HEK293 (cell line): Measurements from ENCODE around the gene FKBP5.

Source experiments
- BCL11A ChIP-seq: fragments of 450-650 bp; formaldehyde crosslinking; IDR thresholded peaks from 2 replicates; pipeline ENCODE4 v1.5.1; 2016; ENCODE audit warnings: low read depth, missing biosample characterization, missing genetic modification characterization
- FEZF1 ChIP-seq: fragments of 450-650 bp; formaldehyde crosslinking; IDR thresholded peaks from 2 replicates; pipeline ENCODE4 v1.5.1; 2016; ENCODE audit warnings: missing biosample characterization, missing genetic modification characterization
- GLIS1 ChIP-seq: fragments of 450-650 bp; formaldehyde crosslinking; IDR thresholded peaks from 2 replicates; pipeline ENCODE4 v1.5.1; 2016; ENCODE audit warnings: missing biosample characterization, missing genetic modification characterization
- GLIS2 ChIP-seq: fragments of 450-650 bp; formaldehyde crosslinking; IDR thresholded peaks from 2 replicates; pipeline ENCODE4 v1.5.1; 2016; ENCODE audit warnings: missing biosample characterization, missing genetic modification characterization
- MEIS1 ChIP-seq: sonication (generic); formaldehyde crosslinking; IDR thresholded peaks from 2 replicates; pipeline ENCODE4 v1.8.1; 2022; ENCODE audit warnings: missing genetic modification reagents, mild to moderate bottlenecking, borderline replicate concordance
- MZF1 ChIP-seq: fragments of 450-650 bp; formaldehyde crosslinking; IDR thresholded peaks from 2 replicates; pipeline ENCODE4 v1.5.1; 2017; ENCODE audit warnings: missing biosample characterization, missing genetic modification characterization, borderline replicate concordance
- OSR2 ChIP-seq: fragments of 450-650 bp; formaldehyde crosslinking; IDR thresholded peaks from 2 replicates; pipeline ENCODE4 v1.5.1; 2016; ENCODE audit warnings: missing biosample characterization, missing genetic modification characterization
- PRDM4 ChIP-seq: fragments of 450-650 bp; formaldehyde crosslinking; IDR thresholded peaks from 2 replicates; pipeline ENCODE4 v1.5.1; 2017; ENCODE audit warnings: missing biosample characterization, missing genetic modification characterization
- SCRT2 ChIP-seq: fragments of 450-650 bp; formaldehyde crosslinking; IDR thresholded peaks from 2 replicates; pipeline ENCODE4 v1.5.1; 2016; ENCODE audit warnings: missing biosample characterization, missing genetic modification characterization
- ZBTB17 ChIP-seq: fragments of 450-650 bp; formaldehyde crosslinking; IDR thresholded peaks from 2 replicates; pipeline ENCODE4 v1.5.1; 2016; ENCODE audit warnings: missing biosample characterization, missing genetic modification characterization
- ZBTB48 ChIP-seq: fragments of 450-650 bp; formaldehyde crosslinking; IDR thresholded peaks from 2 replicates; pipeline ENCODE4 v1.5.1; 2016; ENCODE audit warnings: missing biosample characterization, missing genetic modification characterization
- ZBTB6 ChIP-seq: fragments of 450-650 bp; formaldehyde crosslinking; IDR thresholded peaks from 2 replicates; pipeline ENCODE4 v1.5.1; 2017; ENCODE audit warnings: missing biosample characterization, missing genetic modification characterization
- ZNF18 ChIP-seq: fragments of 450-650 bp; formaldehyde crosslinking; IDR thresholded peaks from 2 replicates; pipeline ENCODE4 v1.5.1; 2016; ENCODE audit warnings: missing biosample characterization, missing genetic modification characterization
- ZNF214 ChIP-seq: fragments of 450-650 bp; formaldehyde crosslinking; IDR thresholded peaks from 2 replicates; pipeline ENCODE4 v1.5.1; 2017; ENCODE audit warnings: missing biosample characterization, mild to moderate bottlenecking, missing genetic modification characterization, borderline replicate concordance
- ZNF266 ChIP-seq: fragments of 450-650 bp; formaldehyde crosslinking; IDR thresholded peaks from 2 replicates; pipeline ENCODE4 v1.5.1; 2016; ENCODE audit warnings: missing biosample characterization, missing genetic modification characterization, low read depth
- ZNF292 ChIP-seq: fragments of 450-650 bp; formaldehyde crosslinking; IDR thresholded peaks from 2 replicates; pipeline ENCODE4 v1.5.1; 2016; ENCODE audit warnings: low read depth, missing biosample characterization, missing genetic modification characterization, borderline replicate concordance
- ZNF350 ChIP-seq: fragments of 450-650 bp; formaldehyde crosslinking; IDR thresholded peaks from 2 replicates; pipeline ENCODE4 v1.5.0; 2017; ENCODE audit warnings: missing biosample characterization, mild to moderate bottlenecking, missing genetic modification characterization
- ZNF391 ChIP-seq: fragments of 450-650 bp; formaldehyde crosslinking; IDR thresholded peaks from 2 replicates; pipeline ENCODE4 v1.5.1; 2016; ENCODE audit warnings: low read depth, missing biosample characterization, missing genetic modification characterization, borderline replicate concordance
- ZNF394 ChIP-seq: fragments of 450-650 bp; formaldehyde crosslinking; IDR thresholded peaks from 2 replicates; pipeline ENCODE4 v1.5.1; 2016; ENCODE audit warnings: missing biosample characterization, missing genetic modification characterization, mild to moderate bottlenecking, moderate library complexity, borderline replicate concordance
- ZNF792 ChIP-seq: fragments of 450-650 bp; formaldehyde crosslinking; IDR thresholded peaks from 2 replicates; pipeline ENCODE4 v1.5.1; 2016; ENCODE audit warnings: missing biosample characterization, missing genetic modification characterization
- ZNF837 ChIP-seq: fragments of 450-650 bp; formaldehyde crosslinking; IDR thresholded peaks from 2 replicates; pipeline ENCODE4 v1.5.1; 2016; ENCODE audit warnings: missing biosample characterization, missing genetic modification characterization
- ZSCAN23 ChIP-seq: fragments of 450-650 bp; formaldehyde crosslinking; IDR thresholded peaks from 2 replicates; pipeline ENCODE4 v1.5.1; 2016; ENCODE audit warnings: missing biosample characterization, missing genetic modification characterization
- TF ChIP-seq, protein P1 (sequence below): fragments of 450-650 bp; formaldehyde crosslinking; IDR thresholded peaks from 2 replicates; pipeline ENCODE4 v1.5.1; 2016; ENCODE audit warnings: missing biosample characterization, missing genetic modification characterization
- TF ChIP-seq, protein P2 (sequence below): fragments of 450-650 bp; formaldehyde crosslinking; conservative IDR thresholded peaks from 2 replicates; pipeline ENCODE4 v1.5.1; 2016; ENCODE audit warnings: low read depth, missing biosample characterization, missing genetic modification characterization

FKBP5 gene

GRCh38 chr6:35601331-35602132 is 87.2 kb downstream of the FKBP5 start (continued):
- TF ChIP-seq ZNF266 (tag by site-specific recombination) (no peak), ZBTB48 (tag by site-specific recombination) (no peak), MZF1 (tag by site-specific recombination) (peak; percentile 96), ZNF18 (tag by site-specific recombination) (peak; percentile 38; the same call in 1 of the 2 replicates), ZBTB17 (peak; percentile 94), GLIS1 (tag by site-specific recombination) (peak; percentile 32; the same call in 1 of the 2 replicates), OSR2 (tag by site-specific recombination) (0 out of 2 replicates have a peak, but pooled peaks have one; percentile 37), SCRT2 (tag by site-specific recombination) (peak; percentile 70), ZNF394 (0 out of 2 replicates have a peak, but pooled peaks have one; percentile 33), FEZF1 (tag by site-specific recombination) (peak; percentile 96), ZNF214 (no peak), ZNF837 (tag by site-specific recombination) (no peak), ZNF292 (tag by site-specific recombination) (no peak), ZNF792 (tag by site-specific recombination) (no peak), PRDM4 (peak; percentile 39; the same call in 1 of the 2 replicates), ZNF391 (tag by site-specific recombination) (no peak; the same call in 1 of the 2 replicates), ZBTB6 (tag by site-specific recombination) (peak; percentile 16; the same call in 1 of the 2 replicates), GLIS2 (tag by site-specific recombination) (0 out of 2 replicates have a peak, but pooled peaks have one; percentile 21), ZSCAN23 (tag by site-specific recombination) (no peak), MEIS1 (CRISPR knock-in tag) (peak; percentile 50; the same call in 1 of the 2 replicates), BCL11A (tag by site-specific recombination) (0 out of 2 replicates have a peak, but pooled peaks have one; percentile 18), ZNF350 (tag by site-specific recombination) (no peak)
- TF ChIP-seq, protein P1, sequence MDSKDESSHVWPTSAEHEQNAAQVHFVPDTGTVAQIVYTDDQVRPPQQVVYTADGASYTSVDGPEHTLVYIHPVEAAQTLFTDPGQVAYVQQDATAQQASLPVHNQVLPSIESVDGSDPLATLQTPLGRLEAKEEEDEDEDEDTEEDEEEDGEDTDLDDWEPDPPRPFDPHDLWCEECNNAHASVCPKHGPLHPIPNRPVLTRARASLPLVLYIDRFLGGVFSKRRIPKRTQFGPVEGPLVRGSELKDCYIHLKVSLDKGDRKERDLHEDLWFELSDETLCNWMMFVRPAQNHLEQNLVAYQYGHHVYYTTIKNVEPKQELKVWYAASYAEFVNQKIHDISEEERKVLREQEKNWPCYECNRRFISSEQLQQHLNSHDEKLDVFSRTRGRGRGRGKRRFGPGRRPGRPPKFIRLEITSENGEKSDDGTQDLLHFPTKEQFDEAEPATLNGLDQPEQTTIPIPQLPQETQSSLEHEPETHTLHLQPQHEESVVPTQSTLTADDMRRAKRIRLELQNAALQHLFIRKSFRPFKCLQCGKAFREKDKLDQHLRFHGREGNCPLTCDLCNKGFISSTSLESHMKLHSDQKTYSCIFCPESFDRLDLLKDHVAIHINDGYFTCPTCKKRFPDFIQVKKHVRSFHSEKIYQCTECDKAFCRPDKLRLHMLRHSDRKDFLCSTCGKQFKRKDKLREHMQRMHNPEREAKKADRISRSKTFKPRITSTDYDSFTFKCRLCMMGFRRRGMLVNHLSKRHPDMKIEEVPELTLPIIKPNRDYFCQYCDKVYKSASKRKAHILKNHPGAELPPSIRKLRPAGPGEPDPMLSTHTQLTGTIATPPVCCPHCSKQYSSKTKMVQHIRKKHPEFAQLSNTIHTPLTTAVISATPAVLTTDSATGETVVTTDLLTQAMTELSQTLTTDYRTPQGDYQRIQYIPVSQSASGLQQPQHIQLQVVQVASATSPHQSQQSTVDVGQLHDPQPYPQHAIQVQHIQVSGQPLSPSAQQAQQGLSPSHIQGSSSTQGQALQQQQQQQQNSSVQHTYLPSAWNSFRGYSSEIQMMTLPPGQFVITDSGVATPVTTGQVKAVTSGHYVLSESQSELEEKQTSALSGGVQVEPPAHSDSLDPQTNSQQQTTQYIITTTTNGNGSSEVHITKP (tag by site-specific recombination), result peak; percentile 35; the same call in 1 of the 2 replicates
- TF ChIP-seq, protein P2, sequence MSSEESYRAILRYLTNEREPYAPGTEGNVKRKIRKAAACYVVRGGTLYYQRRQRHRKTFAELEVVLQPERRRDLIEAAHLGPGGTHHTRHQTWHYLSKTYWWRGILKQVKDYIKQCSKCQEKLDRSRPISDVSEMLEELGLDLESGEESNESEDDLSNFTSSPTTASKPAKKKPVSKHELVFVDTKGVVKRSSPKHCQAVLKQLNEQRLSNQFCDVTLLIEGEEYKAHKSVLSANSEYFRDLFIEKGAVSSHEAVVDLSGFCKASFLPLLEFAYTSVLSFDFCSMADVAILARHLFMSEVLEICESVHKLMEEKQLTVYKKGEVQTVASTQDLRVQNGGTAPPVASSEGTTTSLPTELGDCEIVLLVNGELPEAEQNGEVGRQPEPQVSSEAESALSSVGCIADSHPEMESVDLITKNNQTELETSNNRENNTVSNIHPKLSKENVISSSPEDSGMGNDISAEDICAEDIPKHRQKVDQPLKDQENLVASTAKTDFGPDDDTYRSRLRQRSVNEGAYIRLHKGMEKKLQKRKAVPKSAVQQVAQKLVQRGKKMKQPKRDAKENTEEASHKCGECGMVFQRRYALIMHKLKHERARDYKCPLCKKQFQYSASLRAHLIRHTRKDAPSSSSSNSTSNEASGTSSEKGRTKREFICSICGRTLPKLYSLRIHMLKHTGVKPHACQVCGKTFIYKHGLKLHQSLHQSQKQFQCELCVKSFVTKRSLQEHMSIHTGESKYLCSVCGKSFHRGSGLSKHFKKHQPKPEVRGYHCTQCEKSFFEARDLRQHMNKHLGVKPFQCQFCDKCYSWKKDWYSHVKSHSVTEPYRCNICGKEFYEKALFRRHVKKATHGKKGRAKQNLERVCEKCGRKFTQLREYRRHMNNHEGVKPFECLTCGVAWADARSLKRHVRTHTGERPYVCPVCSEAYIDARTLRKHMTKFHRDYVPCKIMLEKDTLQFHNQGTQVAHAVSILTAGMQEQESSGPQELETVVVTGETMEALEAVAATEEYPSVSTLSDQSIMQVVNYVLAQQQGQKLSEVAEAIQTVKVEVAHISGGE (tag by site-specific recombination), result no peak
